Measurements from ENCODE around the gene MYO10. TPM values are rescaled to one million over a fixed set of nuclear protein-coding genes. Genes with fewer than 3 reads are reported as not detected.

Gene MYO10
- total RNA-seq, 6 donors from 2014 or later = 31.9 to 135 (median 57.7) TPM

GRCh38 chr5:16787278-16787677, 148.8 kb downstream of the MYO10 start:
- H3K9me3 ChIP-seq = no peaks in the 10 kb centered on the region
- TF ChIP-seq POLR2AphosphoS5 (IDR thresholded peaks at IDR 0.05) (no peak), POLR2A (IDR thresholded peaks at IDR 0.05) (no peak), CTCF (IDR thresholded peaks at IDR 0.05) (no peak), EP300 (IDR thresholded peaks at IDR 0.05) (no peak)
- ATAC-seq (ENCODE audit: low FRiP score in 2 of 2) (no peak), DNase-seq (no peak)
- 56 to 95% methylated on average over 2 of the region's 2 CpGs for WGBS, 2 donors
- H3K27ac ChIP-seq = no peak overlapping the region
- H3K4me3 ChIP-seq = no peak overlapping the region
- no peaks in the 10 kb centered on the region for H3K27me3 ChIP-seq
- H3K4me1 ChIP-seq = peaks cover 0 to 5% (median 2%) of the 10 kb centered on the region in 4 donors
- peaks cover 0 to 11% (median 3%) of the 10 kb centered on the region in 4 donors for H3K36me3 ChIP-seq

GRCh38 chr5:16784843-16785791, 151.0 kb downstream of the MYO10 start:
- Histone ChIP-seq H3K27me3 (no peaks in the 10 kb centered on the region), H3K4me3 (no peak overlapping the region), H3K27ac (no peak overlapping the region), H3K36me3 (peaks cover 0 to 24% (median 4%) of the 10 kb centered on the region in 4 donors), H3K4me1 (no peaks in the 10 kb centered on the region), H3K9me3 (no peaks in the 10 kb centered on the region)
- WGBS, 2 donors = 83% methylated on average over 26 of the region's 26 CpGs
- DNase-seq = no peak
- TF ChIP-seq CTCF (IDR thresholded peaks at IDR 0.05) (no peak), POLR2A (IDR thresholded peaks at IDR 0.05) (no peak), EP300 (IDR thresholded peaks at IDR 0.05) (no peak), POLR2AphosphoS5 (IDR thresholded peaks at IDR 0.05) (no peak)
- ATAC-seq (ENCODE audit: low FRiP score in 2 of 2) = no peak

- DNase-seq = peak in 1 of 2 donors; percentile 28
- H3K27me3 ChIP-seq = no peaks in the 10 kb centered on the region
- H3K4me3 ChIP-seq = no peak overlapping the region
- H3K4me1 ChIP-seq = no peaks in the 10 kb centered on the region
- H3K27ac ChIP-seq = no peak overlapping the region
- peaks cover 0 to 32% (median 4%) of the 10 kb centered on the region in 4 donors for H3K36me3 ChIP-seq
- 89 to 90% methylated on average over 9 of the region's 9 CpGs for WGBS, 2 donors
- peak in 1 of 2 donors; percentile 35 for ATAC-seq (ENCODE audit: low FRiP score in 2 of 2)
- no peak for TF ChIP-seq POLR2AphosphoS5 (IDR thresholded peaks at IDR 0.05)
- TF ChIP-seq CTCF (IDR thresholded peaks at IDR 0.05) = no peak
- TF ChIP-seq POLR2A (IDR thresholded peaks at IDR 0.05) = no peak
- no peak for TF ChIP-seq EP300 (IDR thresholded peaks at IDR 0.05)
- no peaks in the 10 kb centered on the region for H3K9me3 ChIP-seq
These were observed 152.0 kb downstream of the MYO10 start for GRCh38 chr5:16784088-16784487.

GRCh38 chr5:16781828-16782626, 154.1 kb downstream of the MYO10 start:
- DNase-seq = no peak
- TF ChIP-seq POLR2A (IDR thresholded peaks at IDR 0.05) = no peak
- TF ChIP-seq POLR2AphosphoS5 (IDR thresholded peaks at IDR 0.05) = no peak
- no peak for TF ChIP-seq CTCF (IDR thresholded peaks at IDR 0.05)
- TF ChIP-seq EP300 (IDR thresholded peaks at IDR 0.05) = no peak
- Histone ChIP-seq H3K27ac (no peak overlapping the region), H3K4me1 (peaks cover 0 to 2% (median 0%) of the 10 kb centered on the region in 4 donors), H3K27me3 (no peaks in the 10 kb centered on the region), H3K36me3 (peaks cover 0 to 44% (median 4%) of the 10 kb centered on the region in 4 donors), H3K4me3 (no peak overlapping the region), H3K9me3 (no peaks in the 10 kb centered on the region)
- no peak for ATAC-seq (ENCODE audit: low FRiP score in 2 of 2)
- WGBS, 2 donors = 90 to 92% methylated on average over 12 of the region's 12 CpGs

All from upper lobe of left lung (tissue), 6 donors.